ENCODE measurements around the gene ATR. TPM values are rescaled to one million over a fixed set of nuclear protein-coding genes. Genes with fewer than 3 reads are reported as not detected.

Gene ATR
- total and polyA plus RNA-seq, 2 of the 4 experiments (the other 2 are of a cell fraction) = 9.5 to 28.0 TPM

DNA sequence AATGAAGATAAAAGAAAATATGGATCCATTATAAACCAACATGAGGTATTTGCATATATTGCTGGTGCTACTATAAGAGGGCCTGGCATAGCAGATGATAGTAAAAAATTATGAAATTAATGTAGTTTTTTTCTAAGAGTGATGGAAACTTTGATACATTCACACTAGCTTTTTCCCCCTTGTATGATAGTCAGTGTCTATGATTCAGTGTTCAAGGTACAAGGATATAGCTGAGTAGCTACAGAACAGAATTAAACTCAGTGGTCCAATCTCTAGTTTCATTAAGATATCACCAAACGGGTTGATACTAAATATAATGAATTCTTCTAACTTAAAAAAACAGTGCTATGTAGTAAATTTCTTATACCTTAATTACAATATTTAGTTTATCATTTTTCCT is 80.8 kb downstream of the ATR start:
- Histone ChIP-seq H3K79me1 (ENCODE audit: low read depth in 1 of 2, low read length in 2 of 2) (peaks cover 0 to 4% of the 10 kb centered on the region in 2 experiments; a peak in 1 of 4 replicates), H3K18ac (ENCODE audit: low read depth, low read length) (no peak overlapping the region), H2AFZ (replicated peaks; ENCODE audit: low read length, poor library complexity) (no peak overlapping the region), H3K56ac (ENCODE audit: extremely low read depth, insufficient read depth, low read length) (no peak overlapping the region), H3K9me1 (ENCODE audit: insufficient read depth, low read length) (no peaks in the 10 kb centered on the region), H3K36me3 (ENCODE audit: control insufficient read depth, insufficient read depth, low read length) (peaks cover 2% of the 10 kb centered on the region; the same call in 1 of the 2 replicates), H2AK5ac (ENCODE audit: low read depth, low read length) (no peak overlapping the region), H3K9me3 (ENCODE audit: control insufficient read depth, insufficient read depth, low read length) (no peaks in the 10 kb centered on the region), H4K20me1 (ENCODE audit: insufficient read depth, low read length) (no peaks in the 10 kb centered on the region), H4K8ac (ENCODE audit: low read depth in 2 of 2, low read length in 2 of 2) (no peak overlapping the region), H3K4me3 (ENCODE audit: insufficient read depth, low read depth, low read length) (no peak overlapping the region), H3K4me2 (ENCODE audit: low read depth, low read length) (no peak overlapping the region), H2BK120ac (ENCODE audit: low read depth, low read length) (no peak overlapping the region), H4K91ac (ENCODE audit: insufficient read depth, low read depth, low read length) (no peak overlapping the region), H3K9ac (ENCODE audit: low read depth, low read length) (no peak overlapping the region), H2AK9ac (replicated peaks; ENCODE audit: low read depth, low read length, poor library complexity) (no peak overlapping the region), H3K23ac (ENCODE audit: low read depth, low read length) (no peak overlapping the region), H3K14ac (replicated peaks; ENCODE audit: low read depth, low read length) (no peak overlapping the region), H2BK5ac (ENCODE audit: low read depth, low read length, poor library complexity, severe bottlenecking) (no peak overlapping the region), H4K5ac (ENCODE audit: low read depth, low read length) (no peak overlapping the region), H3K27ac (ENCODE audit: insufficient read depth, low read length) (no peak overlapping the region), H3K4me1 (ENCODE audit: control insufficient read depth, insufficient read depth, low read length) (peaks cover 2% of the 10 kb centered on the region; the same call in 1 of the 2 replicates), H2BK20ac (ENCODE audit: low read depth, low read length) (no peak overlapping the region), H2BK15ac (ENCODE audit: low read depth, low read length) (no peak overlapping the region), H3K4ac (ENCODE audit: low read depth, low read length) (no peak overlapping the region), H3K27me3 (ENCODE audit: control insufficient read depth, insufficient read depth, low read length) (no peaks in the 10 kb centered on the region)
- ATAC-seq (ENCODE audit: low read depth) (no peak), DNase-seq (no peak)
- intact Hi-C loops (cut with micrococcal nuclease) (no loop called here), in situ Hi-C loops (cut with MboI; ENCODE audit: low sequenced_read_pairs) (no loop called here), dilution Hi-C loops (cut with HindIII; ENCODE audit: low sequenced_read_pairs, unreplicated experiment) (no loop called here)
- no TSS peak for BruUV-seq (replicated peaks)
- WGBS, 2 experiments (ENCODE audit: extremely low coverage in 2 of 2, insufficient read length in 1 of 2) = no CpG with 5 or more reads among the region's 1 CpG
- no peak for TF ChIP-seq FOS (IDR thresholded peaks at IDR 0.05; ENCODE audit: low read depth, low read length)
- TF ChIP-seq MAZ (IDR thresholded peaks at IDR 0.05; ENCODE audit: borderline replicate concordance, low read depth, low read length) = no peak
- TF ChIP-seq, protein P1, sequence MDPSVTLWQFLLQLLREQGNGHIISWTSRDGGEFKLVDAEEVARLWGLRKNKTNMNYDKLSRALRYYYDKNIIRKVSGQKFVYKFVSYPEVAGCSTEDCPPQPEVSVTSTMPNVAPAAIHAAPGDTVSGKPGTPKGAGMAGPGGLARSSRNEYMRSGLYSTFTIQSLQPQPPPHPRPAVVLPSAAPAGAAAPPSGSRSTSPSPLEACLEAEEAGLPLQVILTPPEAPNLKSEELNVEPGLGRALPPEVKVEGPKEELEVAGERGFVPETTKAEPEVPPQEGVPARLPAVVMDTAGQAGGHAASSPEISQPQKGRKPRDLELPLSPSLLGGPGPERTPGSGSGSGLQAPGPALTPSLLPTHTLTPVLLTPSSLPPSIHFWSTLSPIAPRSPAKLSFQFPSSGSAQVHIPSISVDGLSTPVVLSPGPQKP (IDR thresholded peaks at IDR 0.05; ENCODE audit: borderline replicate concordance, low read depth, low read length) = no peak
- no peak for TF ChIP-seq SMC3 (IDR thresholded peaks at IDR 0.05; ENCODE audit: low read depth, low read length)
- no peak for TF ChIP-seq MAFK (IDR thresholded peaks at IDR 0.05; ENCODE audit: low read depth, low read length)
- TF ChIP-seq RAD21 (IDR thresholded peaks at IDR 0.05; ENCODE audit: low read length) = no peak
- no peak for TF ChIP-seq RFX5 (IDR thresholded peaks at IDR 0.05; ENCODE audit: low read depth, low read length)
- POLR2A ChIA-PET (ENCODE audit: unreplicated experiment) = no interaction called here
- CTCF ChIA-PET = interaction anchor here (1.0 kb wide), 1 partner anchor 13 kb away, joined by 3 read pairs; no protein-coding TSS in a partner anchor
